Uterus (tissue), 2 donors: ENCODE data around the gene PRKCE.

Experiments
- POLR2A ChIP-seq, 2 donors: fragments of 450-650 bp; IDR thresholded peaks; one replicate each; pipeline ENCODE4 v1.6.1; 2016; ENCODE audit warnings: antibody characterized with exemption in 2 of 2, mild to moderate bottlenecking in 1 of 2, moderate library complexity in 1 of 2
- TF ChIP-seq, protein P1 (sequence below), 4 experiments: fragments of 200-600 bp in 2 of 4; fragments of 450-650 bp in 2 of 4; sonication (generic) in 2 of 4; IDR thresholded peaks; one replicate each; pipeline ENCODE4 v1.5.1; 2016 to 2019; ENCODE audit warnings: antibody characterized with exemption in 4 of 4, mild to moderate bottlenecking in 2 of 4, moderate library complexity in 1 of 4

DNA sequence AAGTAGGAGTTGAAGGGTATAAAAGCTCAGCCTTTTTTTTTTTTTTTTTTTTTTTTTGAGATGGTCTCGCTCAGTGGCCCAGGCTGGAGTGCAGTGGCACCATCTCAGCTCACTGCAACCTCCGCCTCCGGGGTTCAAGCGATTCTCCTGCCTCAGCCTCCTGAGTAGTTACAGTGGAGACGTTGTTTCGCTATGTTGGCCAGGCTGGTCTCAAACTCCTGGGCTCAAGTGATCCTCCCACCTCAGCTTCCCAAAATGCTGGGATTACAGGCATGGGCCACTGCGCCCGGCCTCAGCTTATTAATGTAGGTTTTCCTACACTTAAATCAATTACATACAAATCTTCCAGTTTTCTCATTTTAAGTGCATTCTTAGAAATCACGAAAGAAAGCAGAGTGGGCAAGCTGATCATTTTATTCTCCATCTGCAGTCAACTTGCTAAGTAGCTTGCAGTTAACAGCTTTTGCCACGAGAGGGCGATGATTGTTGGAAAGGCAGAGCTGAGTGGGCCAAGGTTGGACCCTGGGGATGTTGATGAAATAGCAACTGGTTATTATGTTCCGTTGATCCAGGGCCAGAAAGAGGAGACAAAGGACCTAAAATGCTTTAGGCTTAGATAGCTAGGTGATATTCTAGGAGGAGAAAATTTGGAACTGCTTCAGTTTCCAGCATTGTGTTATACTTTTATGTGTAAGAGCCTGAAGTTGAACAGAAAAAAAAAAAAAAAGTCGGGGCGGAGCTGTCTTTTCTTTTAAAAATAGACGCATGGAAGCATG is 411.4 kb downstream of the PRKCE start:
- no peak for TF ChIP-seq POLR2A (IDR thresholded peaks at IDR 0.05)
- TF ChIP-seq, protein P1, sequence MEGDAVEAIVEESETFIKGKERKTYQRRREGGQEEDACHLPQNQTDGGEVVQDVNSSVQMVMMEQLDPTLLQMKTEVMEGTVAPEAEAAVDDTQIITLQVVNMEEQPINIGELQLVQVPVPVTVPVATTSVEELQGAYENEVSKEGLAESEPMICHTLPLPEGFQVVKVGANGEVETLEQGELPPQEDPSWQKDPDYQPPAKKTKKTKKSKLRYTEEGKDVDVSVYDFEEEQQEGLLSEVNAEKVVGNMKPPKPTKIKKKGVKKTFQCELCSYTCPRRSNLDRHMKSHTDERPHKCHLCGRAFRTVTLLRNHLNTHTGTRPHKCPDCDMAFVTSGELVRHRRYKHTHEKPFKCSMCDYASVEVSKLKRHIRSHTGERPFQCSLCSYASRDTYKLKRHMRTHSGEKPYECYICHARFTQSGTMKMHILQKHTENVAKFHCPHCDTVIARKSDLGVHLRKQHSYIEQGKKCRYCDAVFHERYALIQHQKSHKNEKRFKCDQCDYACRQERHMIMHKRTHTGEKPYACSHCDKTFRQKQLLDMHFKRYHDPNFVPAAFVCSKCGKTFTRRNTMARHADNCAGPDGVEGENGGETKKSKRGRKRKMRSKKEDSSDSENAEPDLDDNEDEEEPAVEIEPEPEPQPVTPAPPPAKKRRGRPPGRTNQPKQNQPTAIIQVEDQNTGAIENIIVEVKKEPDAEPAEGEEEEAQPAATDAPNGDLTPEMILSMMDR (IDR thresholded peaks at IDR 0.05): peak; percentile 82 to 88 (median 86)
